CD14-positive monocyte (primary cell): ENCODE results near the gene FADS2. TPM values are rescaled to one million over a fixed set of nuclear protein-coding genes. Genes with fewer than 3 reads are reported as not detected.

Experiments
- DNase-seq, 3 donors: peaks; one replicate each; pipeline ENCODE4 v3.0.0-alpha.2; 2011 to 2022
- H2AFZ ChIP-seq: 2 replicates; pipeline ENCODE4 v1.6.0; 2012; ENCODE audit warnings: mild to moderate bottlenecking, low read depth, low read length, inconsistent platforms; ENCODE audit not compliant: insufficient read depth, poor library complexity, severe bottlenecking
- H3K27ac ChIP-seq, 2 donors: 1 replicate in 1 of 2; 2 replicates in 1 of 2; pipeline ENCODE4 v1.5.1; 2012 to 2013; ENCODE audit warnings: low read length in 2 of 2, control low read depth in 1 of 2, inconsistent platforms in 1 of 2, low read depth in 1 of 2, mild to moderate bottlenecking in 1 of 2
- H3K27me3 ChIP-seq, 2 donors: one replicate each; pipeline versions ENCODE4 v1.6.0 to v1.6.1; 2011 to 2013; ENCODE audit warnings: low read length in 2 of 2; ENCODE audit not compliant: control insufficient read depth in 2 of 2, insufficient read depth in 2 of 2
- H3K36me3 ChIP-seq, 2 donors: replicated peaks in 1 of 2; 1 replicate in 1 of 2; 2 replicates in 1 of 2; pipeline versions ENCODE4 v1.5.1 to v1.6.1; 2012 to 2013; ENCODE audit warnings: low read length in 2 of 2, control low read depth in 1 of 2, inconsistent platforms in 1 of 2, mild to moderate bottlenecking in 1 of 2; ENCODE audit not compliant: insufficient read depth in 2 of 2, control insufficient read depth in 1 of 2
- H3K4me1 ChIP-seq, 2 donors: 1 replicate in 1 of 2; 2 replicates in 1 of 2; pipeline versions ENCODE4 v1.5.1 to v1.6.1; 2012 to 2013; ENCODE audit warnings: low read length in 2 of 2, control low read depth in 1 of 2, inconsistent platforms in 1 of 2, mild to moderate bottlenecking in 1 of 2, moderate library complexity in 1 of 2; ENCODE audit not compliant: insufficient read depth in 2 of 2, control insufficient read depth in 1 of 2
- H3K4me2 ChIP-seq: replicated peaks from 2 replicates; pipeline ENCODE3; 2012; ENCODE audit warnings: low read length, moderate library complexity, mild to moderate bottlenecking; ENCODE audit not compliant: poor library complexity, severe bottlenecking; ENCODE audit errors: extremely low read depth
- H3K4me3 ChIP-seq, 3 experiments: fragments of 200-600 bp in 1 of 3; sonication (generic) in 1 of 3; replicated peaks in 1 of 3; 1 replicate in 2 of 3; 2 replicates in 1 of 3; pipeline ENCODE4 v1.5.1; 2011 to 2013; ENCODE audit warnings: low read length in 3 of 3, mild to moderate bottlenecking in 3 of 3, control low read depth in 2 of 3, low read depth in 2 of 3, inconsistent platforms in 1 of 3, moderate library complexity in 1 of 3
- H3K79me2 ChIP-seq: 2 replicates; pipeline ENCODE4 v1.6.0; 2012; ENCODE audit warnings: mild to moderate bottlenecking, control low read depth, inconsistent platforms, low read length, moderate library complexity; ENCODE audit not compliant: insufficient read depth
- H3K9ac ChIP-seq: 2 replicates; pipeline ENCODE4 v1.6.0; 2017; ENCODE audit warnings: low read length, mild to moderate bottlenecking; ENCODE audit not compliant: insufficient read depth, poor library complexity, severe bottlenecking
- H3K9me3 ChIP-seq, 2 donors: replicated peaks in 1 of 2; 1 replicate in 1 of 2; 2 replicates in 1 of 2; pipeline versions ENCODE4 v1.5.1 to v1.6.1; 2012 to 2013; ENCODE audit warnings: low read length in 2 of 2, control low read depth in 1 of 2; ENCODE audit not compliant: control insufficient read depth in 1 of 2, insufficient read depth in 1 of 2
- H4K20me1 ChIP-seq: 2 replicates; pipeline ENCODE4 v1.6.0; 2012; ENCODE audit warnings: mild to moderate bottlenecking, low read length, control low read depth, moderate library complexity; ENCODE audit not compliant: insufficient read depth
- H3K27ac Mint-ChIP-seq, 7 donors: one replicate each; pipeline ENCODE4 v1.8.0; 2020; ENCODE audit warnings: mild to moderate bottlenecking in 7 of 7, mixed read lengths in 7 of 7, moderate library complexity in 6 of 7, inconsistent platforms in 2 of 7
- H3K27me3 Mint-ChIP-seq, 3 donors: one replicate each; pipeline ENCODE4 v1.8.0; 2021 to 2022; ENCODE audit warnings: low read depth in 3 of 3, mild to moderate bottlenecking in 3 of 3, mixed read lengths in 3 of 3, moderate library complexity in 3 of 3, inconsistent platforms in 1 of 3
- H3K36me3 Mint-ChIP-seq, 2 donors: one replicate each; pipeline ENCODE4 v1.8.0; 2020; ENCODE audit warnings: mixed read lengths in 2 of 2, inconsistent platforms in 1 of 2, mild to moderate bottlenecking in 1 of 2
- H3K4me1 Mint-ChIP-seq: one replicate; pipeline ENCODE4 v1.8.0; 2020; ENCODE audit warnings: mild to moderate bottlenecking, mixed read lengths
- H3K4me3 Mint-ChIP-seq, 2 donors: one replicate each; pipeline ENCODE4 v1.8.0; 2020; ENCODE audit warnings: mild to moderate bottlenecking in 2 of 2, mixed read lengths in 2 of 2, moderate library complexity in 1 of 2
- H3K9me3 Mint-ChIP-seq, 7 donors: one replicate each; pipeline ENCODE4 v1.8.0; 2020 to 2022; ENCODE audit warnings: mixed read lengths in 7 of 7, mild to moderate bottlenecking in 6 of 7, moderate library complexity in 6 of 7, inconsistent platforms in 2 of 7
- CTCF ChIP-seq: fragments of 200-600 bp; IDR thresholded peaks from one replicate; pipeline ENCODE4 v1.8.0; 2022; ENCODE audit warnings: antibody characterized with exemption, mild to moderate bottlenecking
- WGBS: methylation state at CpG from one replicate; pipeline ENCODE4 v1.1.5; 2013; ENCODE audit warnings: missing lambda C conversion rate; ENCODE audit not compliant: insufficient coverage; 5-methylcytosine and 5-hydroxymethylcytosine counted together
- intact Hi-C, 2 donors: fragments of 100-400 bp; cut with micrococcal nuclease; formaldehyde crosslinking; loops; one replicate each; pipeline versions ENCODE4 v1.15.0 to v1.15.1; 2023
- polyA plus RNA-seq, 3 donors: library from polyadenylated mRNA; depleted of rRNA in 1 of 3; unstranded in 2 of 3; stranded (reverse) in 1 of 3; fragments of 300-500 nt in 2 of 3; fragments of >200 nt in 1 of 3; fragmentation: Illumina TruSeq in 2 of 3; gene quantifications; 1 replicate in 2 of 3; 2 replicates in 1 of 3; pipeline ENCODE4 v1.2.3, GENCODE V29; 2012 to 2021

Gene FADS2
- polyA plus RNA-seq, 3 donors, result 5.1 to 19.9 (median 6.4) TPM

GRCh38 chr11:61828629-61829407 is 718 bp downstream of the FADS2 start:
- Histone ChIP-seq H3K36me3 (no peaks in the 10 kb centered on the region), H3K27me3 (peaks cover 0 to 15% of the 10 kb centered on the region in 2 donors), H2AFZ (peak overlapping the region; percentile 92), H3K9ac (peak overlapping the region; percentile 64), H3K79me2 (peaks cover 25% of the 10 kb centered on the region), H3K27ac (no peak overlapping the region), H4K20me1 (no peaks in the 10 kb centered on the region), H3K4me1 (peaks cover 54 to 65% of the 10 kb centered on the region in 2 donors), H3K9me3 (no peaks in the 10 kb centered on the region), H3K4me3 (peak overlapping the region; percentile 42 to 77 (median 63)), H3K4me2 (peak overlapping the region; percentile 97)
- WGBS, result under 1% methylated on average over 52 of the region's 55 CpGs
- intact Hi-C loops, result no loop called here
- peaks cover 17 to 21% (median 18%) of the 10 kb centered on the region in 3 donors for H3K27me3 Mint-ChIP-seq
- peaks cover 60% of the 10 kb centered on the region for H3K4me1 Mint-ChIP-seq
- peaks cover 5 to 7% of the 10 kb centered on the region in 2 donors for H3K36me3 Mint-ChIP-seq
- DNase-seq, result no peak
- H3K9me3 Mint-ChIP-seq, result peaks cover 0 to 3% (median 0%) of the 10 kb centered on the region in 7 donors
- peak overlapping the region; percentile 88 to 95 for H3K4me3 Mint-ChIP-seq
- peak overlapping the region in 4 of 7 donors; percentile 46 to 86 (median 62) for H3K27ac Mint-ChIP-seq
- peak; percentile 23 for TF ChIP-seq CTCF

- no CpG with 5 or more reads among the region's 4 CpGs for WGBS
- H3K9ac ChIP-seq, result no peak overlapping the region
- peaks cover 26% of the 10 kb centered on the region for H3K79me2 ChIP-seq
- Mint-ChIP-seq H3K4me1 (peaks cover 70% of the 10 kb centered on the region), H3K27ac (no peak overlapping the region), H3K9me3 (peaks cover 0 to 3% (median 0%) of the 10 kb centered on the region in 7 donors), H3K27me3 (peaks cover 17 to 18% (median 17%) of the 10 kb centered on the region in 3 donors), H3K36me3 (peaks cover 6 to 7% of the 10 kb centered on the region in 2 donors), H3K4me3 (no peak overlapping the region)
- no peaks in the 10 kb centered on the region for H4K20me1 ChIP-seq
- no peaks in the 10 kb centered on the region for H3K36me3 ChIP-seq
- intact Hi-C loops, result loop anchor here in 1 of 2 donors (5.0 kb wide), 1 partner anchor 33 kb away; no protein-coding TSS in a partner anchor
- no peak for DNase-seq
- no peak overlapping the region for H3K4me2 ChIP-seq
- peaks cover 63 to 75% of the 10 kb centered on the region in 2 donors for H3K4me1 ChIP-seq
- H3K27ac ChIP-seq, result no peak overlapping the region
- no peak for TF ChIP-seq CTCF
- H3K9me3 ChIP-seq, result no peaks in the 10 kb centered on the region
- peaks cover 0 to 15% of the 10 kb centered on the region in 2 donors for H3K27me3 ChIP-seq
- no peak overlapping the region for H3K4me3 ChIP-seq
- no peak overlapping the region for H2AFZ ChIP-seq
Observed at GRCh38 chr11:61829806-61830205, 1.7 kb downstream of the FADS2 start.
